HG03439 (cell line): ENCODE data around the gene ARPC2.
A peak's percentile ranks its signal among the peaks of the same experiment; 100 is the strongest.

ENCODE experiments used
- ATAC-seq: cut with Tn5 transposase; IDR thresholded peaks from one replicate; pipeline ENCODE4 v1.9.1; 2021; ENCODE audit warnings: mild to moderate bottlenecking, moderate library complexity; ENCODE audit not compliant: unreplicated experiment

Gene ARPC2

GRCh38 chr2:218252509-218253231 lies 35.7 kb downstream of the ARPC2 start:
- no peak for ATAC-seq

- no peak for ATAC-seq
Measured at GRCh38 chr2:218253232-218253625, 36.2 kb downstream of the ARPC2 start.

- ATAC-seq: no peak
Measured at GRCh38 chr2:218255446-218255845, 38.5 kb downstream of the ARPC2 start.

GRCh38 chr2:218256612-218257350 lies 39.8 kb downstream of the ARPC2 start:
- no peak for ATAC-seq

- ATAC-seq: peak; percentile 63
Measured at GRCh38 chr2:218257390-218257981, 40.5 kb downstream of the ARPC2 start.

GRCh38 chr2:218259099-218259961 lies 42.3 kb downstream of the ARPC2 start:
- no peak for ATAC-seq

- ATAC-seq: no peak
Measured at GRCh38 chr2:218260166-218260565, 43.2 kb downstream of the ARPC2 start.

GRCh38 chr2:218260742-218261422 lies 43.9 kb downstream of the ARPC2 start, which contains the start of gene GPBAR1:
TSS of gene GPBAR1 (plus strand) at chr2:218261015. CDS start at chr2:218262725, 1,710 bp downstream.
- no peak for ATAC-seq

GRCh38 chr2:218261423-218262236 lies 44.6 kb downstream of the ARPC2 start:
- no peak for ATAC-seq

GRCh38 chr2:218262237-218262600 lies 45.2 kb downstream of the ARPC2 start:
- no peak for ATAC-seq

- ATAC-seq: no peak
Measured at GRCh38 chr2:218262631-218263586, 45.9 kb downstream of the ARPC2 start.

- no peak for ATAC-seq
Measured at GRCh38 chr2:218263817-218264641, 47.0 kb downstream of the ARPC2 start.

- no peak for ATAC-seq
Measured at GRCh38 chr2:218264773-218265561, 48.0 kb downstream of the ARPC2 start.

- ATAC-seq: no peak
Measured at GRCh38 chr2:218265626-218266025, 48.6 kb downstream of the ARPC2 start.

- ATAC-seq: no peak
Measured at GRCh38 chr2:218266316-218266979, 49.5 kb downstream of the ARPC2 start.

GRCh38 chr2:218267259-218267658 lies 50.3 kb downstream of the ARPC2 start:
- no peak for ATAC-seq
